GM19328 (cell line): ENCODE data around the gene SAA1.

Source experiments
- ATAC-seq: cut with Tn5 transposase; IDR thresholded peaks from one replicate; pipeline ENCODE4 v1.9.1; 2021; ENCODE audit warnings: mild to moderate bottlenecking, moderate library complexity; ENCODE audit not compliant: unreplicated experiment

The SAA1 gene

DNA sequence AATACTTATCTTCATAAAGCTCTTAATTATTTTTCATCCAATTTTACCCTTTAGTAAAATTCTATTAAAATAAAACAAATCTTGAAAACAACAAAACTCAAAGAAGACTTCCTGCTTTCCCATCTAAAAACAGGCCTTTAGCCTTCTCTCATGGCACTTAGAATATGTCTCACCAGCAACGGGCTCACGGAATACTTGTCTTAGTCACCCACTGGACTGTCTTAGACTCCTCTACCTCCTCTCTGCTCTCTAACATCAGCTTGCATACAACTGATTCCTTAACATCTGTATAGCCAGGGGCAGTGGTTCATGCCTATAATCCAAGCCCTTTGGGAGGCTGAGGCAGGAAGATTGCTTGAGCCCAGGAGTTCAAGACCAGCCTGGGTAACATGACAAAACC lies 42.2 kb downstream of the SAA1 start:
- no peak for ATAC-seq

DNA sequence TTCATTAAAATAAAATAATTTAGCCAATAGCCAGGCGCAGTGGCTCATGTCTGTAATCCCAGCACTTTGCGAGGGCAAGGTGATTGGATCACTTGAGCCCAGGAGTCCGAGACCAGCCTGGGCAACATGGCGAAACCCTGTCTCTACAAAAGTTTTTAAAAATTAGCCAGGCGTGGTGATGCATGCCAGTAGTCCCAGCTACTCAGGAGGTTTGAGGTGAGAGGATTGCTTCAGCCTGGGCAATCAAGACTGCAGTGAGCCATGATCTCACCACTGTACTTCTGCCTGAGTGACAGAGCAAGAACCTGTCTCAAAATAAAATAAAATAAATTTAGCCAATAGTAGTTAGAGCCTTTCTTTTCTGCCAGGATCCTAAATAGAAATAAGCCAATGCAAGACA lies 43.6 kb downstream of the SAA1 start:
- no peak for ATAC-seq

DNA sequence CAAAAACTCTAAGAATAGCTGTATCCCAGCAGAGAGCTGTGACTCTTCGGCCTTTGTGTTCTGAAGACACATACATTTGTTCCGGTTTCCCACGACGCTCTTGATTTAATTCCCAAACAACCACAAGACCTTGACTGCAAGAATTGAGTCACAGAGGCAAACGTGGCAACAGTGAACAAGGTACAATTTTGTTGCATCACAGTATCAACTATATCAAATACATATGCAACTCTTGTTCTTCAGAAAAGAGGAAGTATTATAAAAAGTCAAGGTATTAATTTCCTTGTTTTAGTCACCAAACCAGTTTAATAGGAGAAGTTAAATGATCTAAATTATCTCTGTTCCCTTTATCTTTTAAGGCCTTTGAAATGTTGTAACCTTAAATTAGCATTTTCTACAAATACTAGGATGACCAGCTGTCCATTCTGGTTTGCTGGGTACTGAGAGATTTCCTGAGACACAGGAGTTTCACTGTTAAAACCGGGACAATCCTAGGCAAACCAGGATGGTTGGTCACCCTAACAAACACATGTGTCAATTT lies 44.8 kb downstream of the SAA1 start:
- ATAC-seq = no peak

DNA sequence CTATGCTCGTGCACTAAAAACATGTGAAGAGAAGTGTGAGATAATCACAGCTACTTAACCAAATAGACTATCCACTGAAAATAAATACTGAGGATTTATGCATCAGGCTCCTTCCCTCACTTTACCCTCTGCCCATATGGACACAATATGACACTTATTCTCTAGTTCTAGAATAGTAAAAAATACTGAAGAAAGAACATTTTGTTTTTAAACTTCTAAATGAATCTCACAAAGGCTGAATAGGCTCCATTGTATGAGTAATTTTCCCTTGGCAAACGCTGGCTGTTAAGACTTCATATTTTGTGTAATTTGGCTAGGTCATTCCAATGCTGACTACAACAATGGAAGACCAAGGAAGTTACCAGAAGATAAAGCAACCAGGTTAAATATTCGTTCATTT lies 45.9 kb downstream of the SAA1 start:
- ATAC-seq = no peak

DNA sequence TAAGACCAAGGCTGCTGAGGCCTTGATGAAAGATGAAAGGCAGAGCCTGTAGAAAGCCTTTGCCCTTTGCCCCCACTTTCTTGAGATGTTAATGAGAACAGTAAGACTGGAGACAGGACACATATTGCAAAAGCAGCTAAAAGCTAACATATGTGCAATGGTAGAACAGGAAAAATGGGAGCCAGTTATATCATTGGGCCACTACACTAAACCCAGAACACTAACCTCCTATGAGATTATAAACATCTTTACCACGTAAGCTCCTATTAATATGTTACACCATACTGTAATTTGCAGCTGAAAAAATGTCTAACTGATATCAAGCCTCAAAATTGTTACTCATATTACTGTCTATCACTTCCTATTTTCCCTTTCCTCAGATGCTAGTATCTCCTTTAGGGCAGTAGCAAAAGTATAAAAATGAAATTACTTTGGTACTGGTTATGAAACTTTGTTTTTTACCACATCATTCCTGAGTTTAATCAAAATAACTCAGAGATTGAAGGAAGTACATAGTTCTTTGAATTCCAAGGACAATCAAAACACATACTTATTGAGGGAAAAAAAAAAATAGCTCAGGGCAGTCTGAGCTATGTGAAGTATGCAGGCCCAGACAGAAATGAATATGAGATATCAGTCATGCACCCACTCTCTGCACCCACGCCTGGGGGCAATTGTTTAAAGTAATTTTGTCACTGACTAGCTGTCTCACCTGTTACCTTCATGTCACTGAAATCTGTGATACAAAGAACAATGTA lies 46.8 kb downstream of the SAA1 start:
- ATAC-seq = no peak

DNA sequence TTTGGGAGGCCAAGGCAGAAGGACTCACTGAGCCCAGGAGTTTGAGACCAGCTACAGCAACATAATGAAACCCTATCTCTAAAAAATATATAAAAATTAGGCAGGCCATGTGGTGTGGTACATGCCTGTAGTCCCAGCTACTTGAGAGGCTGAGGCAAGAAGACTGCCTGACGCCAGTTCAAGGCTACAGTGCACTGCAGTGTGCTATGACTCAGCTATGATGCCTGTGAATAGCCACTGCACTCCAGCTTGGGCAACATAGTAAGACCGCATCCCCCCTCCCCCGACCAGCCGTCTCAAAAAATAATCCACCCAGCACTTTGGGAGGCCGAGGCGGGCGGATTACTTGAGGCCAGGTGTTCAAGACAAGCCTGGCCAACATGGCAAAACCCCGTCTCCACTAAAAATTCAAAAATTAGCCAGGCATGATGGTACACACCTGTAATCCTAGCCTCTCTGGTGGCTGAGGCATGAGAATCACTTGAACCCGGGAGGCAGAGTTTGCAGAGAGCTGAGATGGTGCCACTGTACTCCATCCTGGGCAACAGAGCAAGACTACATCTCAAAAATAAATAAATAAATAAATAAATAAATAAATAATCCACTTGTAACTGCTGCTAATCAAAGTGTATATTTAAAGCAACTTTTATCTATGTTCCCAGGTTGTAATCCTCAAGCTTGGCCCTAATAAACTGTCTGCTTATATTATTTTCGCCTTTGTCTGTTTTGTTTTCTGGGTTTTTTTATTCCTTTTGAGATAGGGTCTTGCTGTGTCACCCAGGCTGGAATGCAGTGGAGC lies 48.1 kb downstream of the SAA1 start:
- no peak for ATAC-seq

DNA sequence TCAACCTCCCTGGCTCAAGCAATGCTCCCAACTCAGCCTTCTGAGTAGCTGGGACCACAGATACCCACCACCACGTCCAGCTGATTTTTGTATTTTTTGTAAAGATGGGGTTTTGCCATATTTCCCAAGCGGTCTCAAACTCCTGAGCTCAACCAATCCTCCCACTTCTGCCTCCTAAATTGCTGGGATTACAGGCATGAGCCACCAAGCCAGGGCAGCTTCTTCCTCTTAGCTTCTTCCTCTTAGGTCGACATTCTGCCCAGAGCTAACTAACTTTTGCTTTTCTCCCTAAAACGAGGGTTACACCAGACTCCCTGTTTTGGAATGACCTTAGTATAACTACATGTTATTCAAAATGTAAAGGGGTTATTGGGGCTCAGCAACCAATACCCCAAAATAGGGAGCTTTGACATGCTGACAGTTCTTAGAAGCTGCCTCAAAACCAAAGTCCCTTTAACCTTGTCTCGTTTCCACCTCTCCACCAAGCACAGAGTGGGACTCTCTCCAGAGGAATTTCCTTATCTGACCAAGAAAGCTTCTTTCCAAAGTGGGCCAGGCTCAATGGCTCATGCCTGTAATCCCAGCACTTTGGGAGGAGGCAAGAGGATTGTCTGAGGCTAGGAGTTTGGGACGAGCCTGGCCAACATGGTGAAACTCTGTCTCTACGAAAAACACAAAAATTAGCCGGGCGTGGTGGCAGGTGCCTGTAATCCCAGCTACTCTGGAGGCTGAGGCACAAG lies 48.9 kb downstream of the SAA1 start:
- no peak for ATAC-seq

DNA sequence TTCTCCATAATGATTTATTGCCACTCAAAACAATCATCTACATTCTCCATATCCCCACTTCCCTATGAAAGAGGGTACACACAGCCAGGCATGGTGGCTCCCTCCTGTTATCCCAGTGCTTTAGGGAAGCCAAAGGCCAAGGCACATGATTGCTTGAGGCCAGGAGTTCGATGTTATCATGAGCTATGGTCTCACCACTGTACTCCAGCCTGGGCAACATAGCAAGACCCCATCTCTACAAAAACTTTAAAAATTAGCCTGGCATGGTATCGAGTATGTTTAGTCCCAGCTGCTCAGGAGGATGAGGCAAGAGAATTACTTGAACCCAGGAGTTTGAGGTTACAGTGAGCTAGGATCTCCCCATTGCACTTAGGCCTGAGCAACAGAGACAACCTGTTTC lies 49.8 kb downstream of the SAA1 start:
- no peak for ATAC-seq

DNA sequence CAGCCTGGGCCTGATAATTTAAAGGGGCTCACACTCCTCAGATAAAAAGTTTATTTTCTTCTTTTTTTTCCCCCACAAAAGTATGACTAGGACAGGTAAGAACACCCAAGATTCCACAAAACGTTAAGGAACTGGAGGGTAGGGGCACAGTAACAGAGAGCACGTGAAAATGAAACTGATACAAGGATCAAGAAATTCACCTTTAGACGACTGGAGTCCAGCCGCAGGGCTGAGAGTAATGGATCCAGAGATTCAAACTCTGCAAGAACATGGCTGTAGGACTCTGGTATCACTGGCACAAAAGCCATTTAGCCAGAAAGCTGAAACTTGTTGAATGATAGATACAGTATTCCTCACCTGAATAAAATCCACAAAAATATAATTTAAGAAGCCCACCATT lies 51.5 kb downstream of the SAA1 start:
- no peak for ATAC-seq
